ENCODE data around the gene BGN. TPM values are rescaled to one million over a fixed set of nuclear protein-coding genes. Genes with fewer than 3 reads are reported as not detected.

BGN gene
- total and polyA plus RNA-seq, 2 experiments from 2014 or later = 0.87 to 1.8 TPM

GRCh38 chrX:153498453-153498852 lies 3.7 kb downstream of the BGN start:
- Mint-ChIP-seq H3K36me3 (ENCODE audit: low read depth) (no peaks in the 10 kb centered on the region), H3K27ac (no peak overlapping the region), H3K4me3 (no peak overlapping the region), H3K9me3 (no peaks in the 10 kb centered on the region), H3K4me1 (peaks cover 5% of the 10 kb centered on the region), H3K27me3 (ENCODE audit: insufficient read depth, low read depth, poor library complexity) (peaks cover 4% of the 10 kb centered on the region)
- H3K4me3 ChIP-seq = no peak overlapping the region
- no peaks in the 10 kb centered on the region for H3F3A ChIP-seq (replicated peaks; ENCODE audit: low read depth)
- TF ChIP-seq ZNF331 (CRISPR knock-in tag; IDR thresholded peaks at IDR 0.05; ENCODE audit: low read depth) = no peak
- no peak for TF ChIP-seq REST (IDR thresholded peaks at IDR 0.05; ENCODE audit: unreplicated experiment)
- TF ChIP-seq ZNF462 (CRISPR knock-in tag; IDR thresholded peaks at IDR 0.05) = no peak
- TF ChIP-seq CTCF (conservative IDR thresholded peaks at IDR 0.05; ENCODE audit: low read depth in 2 of 2) = no peak
- no peak for TF ChIP-seq EZH2 (IDR thresholded peaks at IDR 0.05; ENCODE audit: low read depth, unreplicated experiment)
- no peak for TF ChIP-seq POLR2AphosphoS5 (IDR thresholded peaks at IDR 0.05; ENCODE audit: low read depth)
- no peak for TF ChIP-seq ZNF114 (CRISPR knock-in tag; IDR thresholded peaks at IDR 0.05)
- TF ChIP-seq STAT1 (IDR thresholded peaks at IDR 0.05; ENCODE audit: unreplicated experiment) = no peak
- no peak for TF ChIP-seq JUNB (IDR thresholded peaks at IDR 0.05; ENCODE audit: unreplicated experiment)
- H3K9me2 ChIP-seq (ENCODE audit: insufficient read depth) = no peaks in the 10 kb centered on the region
- no peak overlapping the region for H3K4me2 ChIP-seq
- no peak overlapping the region for H2AFZ ChIP-seq
- DNase-seq (ENCODE audit: low spot score) = no peak
- no peak for ATAC-seq
- H3K79me2 ChIP-seq (replicated peaks; ENCODE audit: insufficient read depth) = no peaks in the 10 kb centered on the region
- no peak overlapping the region for H3K27ac ChIP-seq (ENCODE audit: low read depth)
- no peaks in the 10 kb centered on the region for H4K20me1 ChIP-seq (replicated peaks; ENCODE audit: insufficient read depth)
- no peaks in the 10 kb centered on the region for H3K4me1 ChIP-seq (ENCODE audit: insufficient read depth)
- H3K36me3 ChIP-seq (ENCODE audit: insufficient read depth) = no peaks in the 10 kb centered on the region
- H3K27me3 ChIP-seq (ENCODE audit: insufficient read depth) = no peaks in the 10 kb centered on the region

Measured in GM23338 (cell line).